Mucosa of rectum (tissue), 2 donors: ENCODE results near the gene ST6GALNAC4.
A peak's percentile ranks its signal among the peaks of the same experiment; 100 is the strongest.

ENCODE experiments used
- H3K27ac ChIP-seq, 2 donors: one replicate each; pipeline ENCODE4 v1.7.0; 2013; ENCODE audit warnings: inconsistent platforms in 2 of 2, low read depth in 2 of 2, low read length in 2 of 2
- H3K27me3 ChIP-seq, 2 donors: one replicate each; pipeline ENCODE4 v1.7.0; 2013; ENCODE audit warnings: low read length in 2 of 2; ENCODE audit not compliant: control insufficient read depth in 2 of 2, insufficient read depth in 2 of 2
- H3K36me3 ChIP-seq, 2 donors: one replicate each; pipeline ENCODE4 v1.7.0; 2013; ENCODE audit warnings: low read length in 2 of 2; ENCODE audit not compliant: control insufficient read depth in 2 of 2, insufficient read depth in 2 of 2
- H3K4me1 ChIP-seq, 2 donors: one replicate each; pipeline ENCODE4 v1.7.0; 2013; ENCODE audit warnings: low read length in 2 of 2, mild to moderate bottlenecking in 1 of 2; ENCODE audit not compliant: control insufficient read depth in 2 of 2, insufficient read depth in 2 of 2
- H3K4me3 ChIP-seq, 2 donors: one replicate each; pipeline ENCODE4 v1.7.0; 2013; ENCODE audit warnings: low read length in 2 of 2
- H3K9ac ChIP-seq, 2 donors: one replicate each; pipeline ENCODE4 v1.7.0; 2013; ENCODE audit warnings: low read length in 2 of 2, low read depth in 1 of 2, mild to moderate bottlenecking in 1 of 2
- H3K9me3 ChIP-seq, 2 donors: one replicate each; pipeline ENCODE4 v1.7.0; 2013; ENCODE audit warnings: low read length in 2 of 2; ENCODE audit not compliant: control insufficient read depth in 2 of 2
- donor health status: healthy.
- donor health status: Normal muscosa, but diverticular disease.

Gene ST6GALNAC4

DNA sequence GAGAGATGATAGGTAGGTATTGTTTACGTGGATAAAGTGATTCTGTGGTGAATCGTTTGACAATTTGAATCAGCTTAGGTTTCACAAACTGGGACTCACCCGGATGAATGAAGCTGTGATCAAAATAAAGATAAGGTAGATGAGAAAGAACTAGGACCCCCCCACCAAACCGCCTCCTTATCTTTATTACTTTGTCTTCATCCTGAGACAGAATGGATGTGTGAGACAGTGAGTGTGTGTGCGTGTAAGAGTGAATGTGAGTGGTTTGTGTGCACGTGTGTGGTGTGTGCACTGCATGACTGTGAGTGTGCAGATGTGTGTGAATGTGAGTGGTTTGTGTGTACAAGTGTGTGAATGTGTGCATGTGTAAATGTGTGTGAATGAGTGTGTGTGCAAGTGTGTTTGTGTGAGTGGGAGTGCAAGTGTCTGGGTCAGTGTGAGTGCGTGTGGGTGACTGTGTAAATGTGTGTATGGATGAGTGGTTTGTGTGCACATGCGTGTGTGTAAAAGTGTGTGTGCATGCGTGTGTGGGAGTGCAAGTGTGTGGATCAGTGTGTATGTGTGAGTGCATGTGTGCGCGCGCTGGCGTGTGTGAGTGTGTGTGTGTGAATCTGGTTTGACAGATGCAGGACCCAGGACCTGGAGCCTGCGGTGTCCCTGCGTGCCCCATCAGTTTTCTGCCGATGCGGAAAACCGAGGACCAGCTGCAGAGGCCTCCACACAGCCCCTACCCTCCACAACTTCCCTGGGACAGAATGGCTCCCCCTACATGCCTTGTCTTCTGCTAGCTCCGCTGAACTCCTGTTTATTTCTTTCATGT, 51.0 kb downstream of the ST6GALNAC4 start:
- Histone ChIP-seq H3K27me3 (no peaks in the 10 kb centered on the region), H3K4me3 (no peak overlapping the region), H3K36me3 (peaks cover 4 to 27% of the 10 kb centered on the region in 2 donors), H3K27ac (no peak overlapping the region), H3K4me1 (peaks cover 7 to 16% of the 10 kb centered on the region in 2 donors), H3K9ac (no peak overlapping the region), H3K9me3 (no peaks in the 10 kb centered on the region)

DNA sequence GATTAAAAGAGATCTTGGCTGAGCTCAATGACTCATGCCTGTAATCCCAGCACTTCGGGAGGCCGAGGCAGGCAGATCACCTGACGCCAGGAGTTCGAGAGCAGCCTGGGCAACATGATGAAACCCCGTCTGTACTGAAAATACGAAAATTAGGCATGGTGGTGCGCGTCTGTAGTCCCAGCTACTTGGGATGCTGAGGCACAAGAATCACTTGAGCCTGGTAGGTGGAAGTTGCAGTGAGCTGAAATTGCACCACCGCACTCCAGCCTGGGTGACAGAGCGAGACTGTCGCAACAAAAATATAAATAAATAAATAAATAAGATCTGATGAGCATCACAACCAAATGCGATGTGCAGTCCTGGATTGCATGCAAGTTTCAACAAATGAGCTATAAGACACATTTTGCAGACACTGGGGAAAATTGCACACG, 53.6 kb downstream of the ST6GALNAC4 start:
- Histone ChIP-seq H3K9me3 (no peaks in the 10 kb centered on the region), H3K27ac (peak overlapping the region in 1 of 2 donors; percentile 84), H3K4me3 (no peak overlapping the region), H3K9ac (no peak overlapping the region), H3K36me3 (peaks cover 0 to 12% of the 10 kb centered on the region in 2 donors), H3K27me3 (no peaks in the 10 kb centered on the region), H3K4me1 (peaks cover 15 to 21% of the 10 kb centered on the region in 2 donors)

DNA sequence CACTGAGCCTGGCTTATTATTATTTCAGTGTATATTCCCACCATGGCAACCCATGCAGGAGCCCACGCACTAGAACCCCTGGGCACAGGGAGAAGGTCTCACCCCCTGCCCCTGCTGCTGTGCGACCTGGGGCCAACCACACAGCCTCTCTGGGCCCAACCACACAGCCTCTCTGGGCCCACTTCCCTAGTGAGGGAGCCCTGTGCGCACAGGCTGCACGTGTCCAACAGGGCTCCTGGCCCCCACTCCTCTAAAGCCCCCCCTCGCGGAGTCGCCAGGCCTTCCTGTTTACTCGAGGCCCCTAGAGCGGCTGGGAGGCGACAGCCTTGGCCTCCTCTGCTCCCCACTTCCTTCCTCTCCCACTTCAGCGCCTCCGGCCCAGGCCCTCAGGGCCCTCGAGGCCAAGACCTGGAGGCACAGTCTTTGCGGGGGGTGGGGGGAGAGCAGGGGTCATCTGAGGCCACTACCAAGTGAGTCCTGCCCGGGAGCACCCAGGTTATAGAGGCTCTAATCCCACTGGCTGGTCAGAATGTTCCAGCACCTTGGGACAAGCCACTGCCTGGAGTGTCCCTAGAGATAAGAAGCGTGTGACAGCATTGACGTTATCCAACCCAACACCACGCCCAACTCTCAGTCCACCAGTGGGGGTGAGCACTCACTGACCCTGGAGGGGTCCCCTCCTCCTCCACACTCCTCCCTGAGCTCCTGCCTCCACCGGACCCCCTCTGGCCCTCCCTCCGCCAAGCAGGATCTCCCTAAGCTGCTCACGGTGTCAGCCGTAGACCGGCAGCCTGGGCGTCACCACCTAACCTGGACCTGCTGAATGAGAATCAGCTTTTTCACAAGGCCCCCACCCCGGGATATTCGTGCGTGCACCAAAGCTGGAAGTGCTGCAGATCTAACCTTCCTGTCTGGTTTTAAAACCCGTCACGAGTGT, 54.5 kb downstream of the ST6GALNAC4 start:
- H3K36me3 ChIP-seq: peaks cover 0 to 6% of the 10 kb centered on the region in 2 donors
- no peaks in the 10 kb centered on the region for H3K27me3 ChIP-seq
- peaks cover 20 to 28% of the 10 kb centered on the region in 2 donors for H3K4me1 ChIP-seq
- H3K9me3 ChIP-seq: no peaks in the 10 kb centered on the region
- H3K27ac ChIP-seq: peak overlapping the region; percentile 66 to 84
- peak overlapping the region in 1 of 2 donors; percentile 11 for H3K9ac ChIP-seq
- peak overlapping the region in 1 of 2 donors; percentile 20 for H3K4me3 ChIP-seq

- Histone ChIP-seq H3K27ac (no peak overlapping the region), H3K4me3 (no peak overlapping the region), H3K9ac (no peak overlapping the region), H3K36me3 (peaks cover 0 to 3% of the 10 kb centered on the region in 2 donors), H3K9me3 (no peaks in the 10 kb centered on the region), H3K27me3 (no peaks in the 10 kb centered on the region), H3K4me1 (peaks cover 20 to 32% of the 10 kb centered on the region in 2 donors)
Observed at GRCh38 chr9:127860779-127861178, 56.1 kb downstream of the ST6GALNAC4 start.

DNA sequence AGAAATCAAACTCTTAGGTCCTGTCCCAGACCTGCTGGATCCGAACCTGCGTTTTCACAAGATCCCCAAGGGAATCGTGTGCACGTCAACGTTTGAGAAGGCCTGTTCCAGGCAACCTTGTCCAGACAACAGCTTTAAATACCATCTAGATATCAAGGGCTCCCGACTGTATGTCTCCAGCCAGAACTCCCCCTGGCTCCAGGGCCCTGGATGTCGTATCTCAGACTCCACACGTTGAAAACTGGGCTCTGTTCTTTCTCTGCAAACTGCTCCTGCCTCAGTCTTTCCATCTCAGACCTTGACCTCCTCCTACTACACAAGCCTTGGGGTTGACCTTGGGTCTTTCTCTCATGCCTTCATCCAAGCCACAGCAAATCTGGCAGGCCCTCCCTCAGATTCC, 56.6 kb downstream of the ST6GALNAC4 start:
- H3K27me3 ChIP-seq: no peaks in the 10 kb centered on the region
- H3K4me1 ChIP-seq: peaks cover 20 to 32% of the 10 kb centered on the region in 2 donors
- no peak overlapping the region for H3K27ac ChIP-seq

GRCh38 chr9:127858041-127858512, 58.8 kb downstream of the ST6GALNAC4 start:
- Histone ChIP-seq H3K36me3 (no peaks in the 10 kb centered on the region), H3K4me3 (no peak overlapping the region), H3K9me3 (no peaks in the 10 kb centered on the region), H3K27ac (peak overlapping the region in 1 of 2 donors; percentile 3), H3K9ac (no peak overlapping the region), H3K27me3 (no peaks in the 10 kb centered on the region), H3K4me1 (peaks cover 24 to 30% of the 10 kb centered on the region in 2 donors)

More for the DNA sequence above, 56.6 kb downstream of the ST6GALNAC4 start:
- no peak overlapping the region for H3K9ac ChIP-seq
- peaks cover 0 to 3% of the 10 kb centered on the region in 2 donors for H3K36me3 ChIP-seq
- H3K9me3 ChIP-seq: no peaks in the 10 kb centered on the region
- H3K4me3 ChIP-seq: no peak overlapping the region
